ENCODE results near the gene ATG7. TPM values are rescaled to one million over a fixed set of nuclear protein-coding genes. Genes with fewer than 3 reads are reported as not detected.

The ATG7 gene
- total and polyA plus RNA-seq, 5 donors from 2014 or later = 13.4 to 42.2 (median 15.3) TPM

- Mint-ChIP-seq H3K9me3 (no peaks in the 10 kb centered on the region), H3K27me3 (no peaks in the 10 kb centered on the region)
Measured at GRCh38 chr3:11551036-11551435, 278.8 kb downstream of the ATG7 start.

GRCh38 chr3:11552289-11553264 is 280.4 kb downstream of the ATG7 start:
- ATAC-seq (ENCODE audit: low read depth in 2 of 2) (no peak), DNase-seq (no peak)
- H3K4me1 ChIP-seq (ENCODE audit: control insufficient read depth, insufficient read depth, low read length, poor library complexity, severe bottlenecking) = no peaks in the 10 kb centered on the region
- no peaks in the 10 kb centered on the region for H3K9me3 ChIP-seq (ENCODE audit: control insufficient read depth in 2 of 2, low read length in 2 of 2)
- Mint-ChIP-seq H3K9me3 (no peaks in the 10 kb centered on the region), H3K27ac (peak overlapping the region in 2 of 3 donors; percentile 67 to 70), H3K36me3 (peaks cover 13% of the 10 kb centered on the region), H3K27me3 (no peaks in the 10 kb centered on the region), H3K4me1 (peaks cover 4 to 13% (median 9%) of the 10 kb centered on the region in 4 donors), H3K4me3 (no peak overlapping the region)
- H3K4me3 ChIP-seq (ENCODE audit: low read depth, low read length) = no peak overlapping the region
- no peaks in the 10 kb centered on the region for H3K27me3 ChIP-seq (ENCODE audit: control insufficient read depth, insufficient read depth, low read length)
- peaks cover 11% of the 10 kb centered on the region for H3K36me3 ChIP-seq (ENCODE audit: control insufficient read depth, insufficient read depth, low read length)
- H3K27ac ChIP-seq (ENCODE audit: insufficient read depth, low read length, poor library complexity, severe bottlenecking) = no peak overlapping the region

More at GRCh38 chr3:11551036-11551435, 278.8 kb downstream of the ATG7 start:
- DNase-seq (no peak), ATAC-seq (ENCODE audit: low read depth in 2 of 2) (no peak)
- no peak overlapping the region for H3K4me3 ChIP-seq (ENCODE audit: low read depth, low read length)
- H3K4me1 Mint-ChIP-seq = peaks cover 4 to 11% (median 8%) of the 10 kb centered on the region in 4 donors
- H3K27ac ChIP-seq (ENCODE audit: insufficient read depth, low read length, poor library complexity, severe bottlenecking) = no peak overlapping the region
- H3K36me3 ChIP-seq (ENCODE audit: control insufficient read depth, insufficient read depth, low read length) = peaks cover 3% of the 10 kb centered on the region
- peaks cover 7% of the 10 kb centered on the region for H3K36me3 Mint-ChIP-seq
- H3K4me1 ChIP-seq (ENCODE audit: control insufficient read depth, insufficient read depth, low read length, poor library complexity, severe bottlenecking) = no peaks in the 10 kb centered on the region
- H3K27me3 ChIP-seq (ENCODE audit: control insufficient read depth, insufficient read depth, low read length) = no peaks in the 10 kb centered on the region
- no peak overlapping the region for H3K4me3 Mint-ChIP-seq
- H3K9me3 ChIP-seq (ENCODE audit: control insufficient read depth in 2 of 2, low read length in 2 of 2) = no peaks in the 10 kb centered on the region
- H3K27ac Mint-ChIP-seq = peak overlapping the region in 1 of 3 donors; percentile 3

- H3K27me3 Mint-ChIP-seq = no peaks in the 10 kb centered on the region
- DNase-seq = no peak
- H3K4me1 Mint-ChIP-seq = peaks cover 4 to 11% (median 9%) of the 10 kb centered on the region in 4 donors
- H3K9me3 ChIP-seq (ENCODE audit: control insufficient read depth in 2 of 2, low read length in 2 of 2) = no peaks in the 10 kb centered on the region
- H3K27me3 ChIP-seq (ENCODE audit: control insufficient read depth, insufficient read depth, low read length) = no peaks in the 10 kb centered on the region
- no peaks in the 10 kb centered on the region for H3K4me1 ChIP-seq (ENCODE audit: control insufficient read depth, insufficient read depth, low read length, poor library complexity, severe bottlenecking)
- no peak for ATAC-seq (ENCODE audit: low read depth in 2 of 2)
- no peak overlapping the region for H3K4me3 Mint-ChIP-seq
- no peak overlapping the region for H3K27ac ChIP-seq (ENCODE audit: insufficient read depth, low read length, poor library complexity, severe bottlenecking)
- H3K9me3 Mint-ChIP-seq = no peaks in the 10 kb centered on the region
- no peak overlapping the region for H3K4me3 ChIP-seq (ENCODE audit: low read depth, low read length)
- H3K36me3 ChIP-seq (ENCODE audit: control insufficient read depth, insufficient read depth, low read length) = peaks cover 20% of the 10 kb centered on the region
- peak overlapping the region in 2 of 3 donors; percentile 67 to 79 for H3K27ac Mint-ChIP-seq
- peaks cover 17% of the 10 kb centered on the region for H3K36me3 Mint-ChIP-seq
Measured at GRCh38 chr3:11553436-11554235, 281.4 kb downstream of the ATG7 start.

GRCh38 chr3:11554236-11554610 is 282.0 kb downstream of the ATG7 start:
- H3K9me3 Mint-ChIP-seq = no peaks in the 10 kb centered on the region
- Histone ChIP-seq H3K36me3 (ENCODE audit: control insufficient read depth, insufficient read depth, low read length) (peaks cover 25% of the 10 kb centered on the region), H3K27ac (ENCODE audit: insufficient read depth, low read length, poor library complexity, severe bottlenecking) (no peak overlapping the region), H3K4me3 (ENCODE audit: low read depth, low read length) (no peak overlapping the region), H3K4me1 (ENCODE audit: control insufficient read depth, insufficient read depth, low read length, poor library complexity, severe bottlenecking) (no peaks in the 10 kb centered on the region), H3K9me3 (ENCODE audit: control insufficient read depth in 2 of 2, low read length in 2 of 2) (no peaks in the 10 kb centered on the region), H3K27me3 (ENCODE audit: control insufficient read depth, insufficient read depth, low read length) (no peaks in the 10 kb centered on the region)
- H3K27ac Mint-ChIP-seq = no peak overlapping the region
- DNase-seq (no peak), ATAC-seq (ENCODE audit: low read depth in 2 of 2) (no peak)
- peaks cover 17% of the 10 kb centered on the region for H3K36me3 Mint-ChIP-seq
- H3K27me3 Mint-ChIP-seq = no peaks in the 10 kb centered on the region
- no peak overlapping the region for H3K4me3 Mint-ChIP-seq
- peaks cover 4 to 10% (median 6%) of the 10 kb centered on the region in 4 donors for H3K4me1 Mint-ChIP-seq

GRCh38 chr3:11554666-11555065 is 282.5 kb downstream of the ATG7 start:
- Histone ChIP-seq H3K27me3 (ENCODE audit: control insufficient read depth, insufficient read depth, low read length) (no peaks in the 10 kb centered on the region), H3K4me3 (ENCODE audit: low read depth, low read length) (no peak overlapping the region), H3K36me3 (ENCODE audit: control insufficient read depth, insufficient read depth, low read length) (peaks cover 25% of the 10 kb centered on the region), H3K27ac (ENCODE audit: insufficient read depth, low read length, poor library complexity, severe bottlenecking) (no peak overlapping the region), H3K9me3 (ENCODE audit: control insufficient read depth in 2 of 2, low read length in 2 of 2) (no peaks in the 10 kb centered on the region), H3K4me1 (ENCODE audit: control insufficient read depth, insufficient read depth, low read length, poor library complexity, severe bottlenecking) (no peaks in the 10 kb centered on the region)
- Mint-ChIP-seq H3K36me3 (peaks cover 18% of the 10 kb centered on the region), H3K27ac (no peak overlapping the region), H3K9me3 (no peaks in the 10 kb centered on the region), H3K4me1 (peaks cover 4 to 9% (median 6%) of the 10 kb centered on the region in 4 donors), H3K4me3 (no peak overlapping the region), H3K27me3 (no peaks in the 10 kb centered on the region)
- no peak for ATAC-seq (ENCODE audit: low read depth in 2 of 2)
- DNase-seq = no peak

GRCh38 chr3:11555211-11555782 is 283.1 kb downstream of the ATG7 start:
- Mint-ChIP-seq H3K36me3 (peaks cover 23% of the 10 kb centered on the region), H3K27ac (no peak overlapping the region), H3K9me3 (no peaks in the 10 kb centered on the region), H3K4me3 (no peak overlapping the region), H3K27me3 (no peaks in the 10 kb centered on the region), H3K4me1 (peaks cover 4 to 9% (median 6%) of the 10 kb centered on the region in 4 donors)
- no peaks in the 10 kb centered on the region for H3K9me3 ChIP-seq (ENCODE audit: control insufficient read depth in 2 of 2, low read length in 2 of 2)
- DNase-seq (no peak), ATAC-seq (ENCODE audit: low read depth in 2 of 2) (no peak)
- H3K27ac ChIP-seq (ENCODE audit: insufficient read depth, low read length, poor library complexity, severe bottlenecking) = no peak overlapping the region
- no peaks in the 10 kb centered on the region for H3K27me3 ChIP-seq (ENCODE audit: control insufficient read depth, insufficient read depth, low read length)
- no peaks in the 10 kb centered on the region for H3K4me1 ChIP-seq (ENCODE audit: control insufficient read depth, insufficient read depth, low read length, poor library complexity, severe bottlenecking)
- peaks cover 25% of the 10 kb centered on the region for H3K36me3 ChIP-seq (ENCODE audit: control insufficient read depth, insufficient read depth, low read length)
- H3K4me3 ChIP-seq (ENCODE audit: low read depth, low read length) = no peak overlapping the region

GRCh38 chr3:11555881-11556633 is 283.9 kb downstream of the ATG7 start:
- no peaks in the 10 kb centered on the region for H3K4me1 ChIP-seq (ENCODE audit: control insufficient read depth, insufficient read depth, low read length, poor library complexity, severe bottlenecking)
- Mint-ChIP-seq H3K27ac (peak overlapping the region in 2 of 3 donors; percentile 12 to 84), H3K36me3 (peaks cover 24% of the 10 kb centered on the region), H3K4me3 (no peak overlapping the region), H3K9me3 (no peaks in the 10 kb centered on the region), H3K27me3 (no peaks in the 10 kb centered on the region), H3K4me1 (peaks cover under 1 to 6% (median 3%) of the 10 kb centered on the region in 4 donors)
- H3K36me3 ChIP-seq (ENCODE audit: control insufficient read depth, insufficient read depth, low read length) = peaks cover 27% of the 10 kb centered on the region
- DNase-seq = no peak
- ATAC-seq (ENCODE audit: low read depth in 2 of 2) = no peak
- H3K4me3 ChIP-seq (ENCODE audit: low read depth, low read length) = no peak overlapping the region
- no peaks in the 10 kb centered on the region for H3K27me3 ChIP-seq (ENCODE audit: control insufficient read depth, insufficient read depth, low read length)
- no peaks in the 10 kb centered on the region for H3K9me3 ChIP-seq (ENCODE audit: control insufficient read depth in 2 of 2, low read length in 2 of 2)
- H3K27ac ChIP-seq (ENCODE audit: insufficient read depth, low read length, poor library complexity, severe bottlenecking) = no peak overlapping the region
